GM19351 (cell line): ENCODE measurements around the gene CELA1.
"Not testable (repeated sequence)": the region's sequence is repeated elsewhere in the genome, so short reads cannot be mapped to it uniquely, and the experiment has no call there.

Experiments used
- ATAC-seq: cut with Tn5 transposase; IDR thresholded peaks from one replicate; pipeline ENCODE4 v1.9.1; 2021; ENCODE audit warnings: mild to moderate bottlenecking, moderate library complexity; ENCODE audit not compliant: unreplicated experiment

Gene CELA1

DNA sequence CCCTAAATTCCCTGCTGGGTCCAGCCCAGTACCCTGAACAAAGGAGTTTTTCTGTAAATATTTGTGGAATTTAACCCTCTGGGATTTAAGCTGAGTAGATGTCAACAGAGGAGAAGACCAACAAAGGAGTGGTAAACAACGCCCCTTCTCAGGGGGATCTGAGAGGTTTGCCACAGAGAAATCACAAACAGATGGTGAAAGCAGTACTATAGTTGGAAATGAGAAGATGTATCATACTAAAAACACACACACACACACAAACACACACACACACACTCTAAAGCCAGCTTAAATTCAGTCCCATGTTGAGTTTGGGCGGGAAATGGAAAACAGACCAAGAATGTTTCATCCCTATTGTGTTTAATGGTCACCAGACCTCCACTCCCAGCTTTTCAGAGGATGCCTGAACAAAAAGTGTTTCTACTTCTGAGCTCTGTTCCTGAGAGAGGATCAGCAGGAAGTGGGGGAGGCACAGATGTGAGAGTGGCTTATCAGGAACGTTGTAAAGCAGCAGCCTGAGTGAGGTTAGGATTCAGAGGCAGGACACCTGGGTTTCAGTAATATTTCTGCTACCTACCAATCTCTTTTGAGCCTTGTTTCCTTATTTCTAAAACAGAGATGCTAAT is 25.7 kb downstream of the CELA1 start:
- ATAC-seq, result no peak

- ATAC-seq, result no peak
Measured at GRCh38 chr12:51320311-51320694, 26.2 kb downstream of the CELA1 start.

- ATAC-seq, result no peak
Measured at GRCh38 chr12:51318846-51319599, 27.5 kb downstream of the CELA1 start.

DNA sequence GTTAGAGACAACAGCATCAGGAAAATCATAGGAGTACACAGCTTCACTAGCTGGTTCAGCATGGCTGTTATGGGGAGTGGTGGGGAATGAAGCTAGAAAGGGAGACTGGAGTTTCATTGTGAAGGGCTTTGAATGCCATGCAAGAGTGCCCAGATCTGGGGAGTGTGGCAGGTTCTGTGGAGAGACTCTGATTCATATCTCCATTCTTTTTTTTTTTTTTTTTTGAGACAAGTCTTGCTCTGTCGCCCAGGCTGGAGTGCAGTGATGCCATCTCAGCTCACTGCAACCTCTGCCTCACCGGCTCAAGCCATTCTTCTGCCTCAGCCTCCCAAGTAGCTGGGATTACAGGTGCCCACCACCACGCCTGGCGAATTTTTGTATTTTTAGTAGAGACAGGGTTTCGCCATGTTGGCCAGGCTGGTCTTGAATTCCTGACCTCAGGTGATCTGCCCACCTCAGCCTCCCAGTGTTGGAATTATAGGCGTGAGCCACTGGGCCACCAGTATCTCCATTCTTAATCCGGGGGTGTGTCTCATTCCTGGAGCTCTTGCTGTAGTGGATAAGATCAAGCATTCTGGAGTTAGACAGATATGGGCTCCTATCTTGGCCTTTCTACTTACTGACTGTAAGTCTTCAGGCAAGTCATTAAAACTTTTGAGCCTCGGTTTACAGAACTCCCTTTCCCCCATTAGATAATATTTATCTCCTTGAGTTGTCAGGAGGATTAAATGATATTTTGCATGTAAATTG is 28.2 kb downstream of the CELA1 start:
- not testable (repeated sequence) for ATAC-seq

- no peak for ATAC-seq
Measured at GRCh38 chr12:51311389-51311788, 35.1 kb downstream of the CELA1 start.

GRCh38 chr12:51307655-51308593 is 38.6 kb downstream of the CELA1 start:
- no peak for ATAC-seq

- no peak for ATAC-seq
Measured at GRCh38 chr12:51306507-51306906, 40.0 kb downstream of the CELA1 start.

- ATAC-seq, result not testable (repeated sequence)
Measured at GRCh38 chr12:51300768-51301167, 45.7 kb downstream of the CELA1 start.

DNA sequence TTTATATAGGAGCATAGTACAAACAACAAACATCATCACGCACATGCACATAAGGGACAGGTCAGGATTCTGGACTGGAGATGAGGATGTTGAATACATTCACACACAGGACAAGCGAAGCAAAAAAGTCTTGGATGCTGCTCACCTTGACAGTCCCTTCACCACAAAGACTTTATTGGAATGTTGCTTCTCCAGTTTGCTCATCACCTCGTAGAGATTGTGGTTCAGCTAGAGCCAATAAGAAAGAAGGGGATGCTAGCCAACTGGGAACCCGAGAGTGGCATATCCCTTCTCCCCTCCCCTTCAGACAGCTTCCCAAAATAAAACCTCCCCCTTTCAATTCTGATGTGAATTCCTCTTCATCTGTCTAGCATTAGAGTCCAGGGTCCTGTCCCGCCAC is 50.8 kb downstream of the CELA1 start:
- ATAC-seq, result no peak

DNA sequence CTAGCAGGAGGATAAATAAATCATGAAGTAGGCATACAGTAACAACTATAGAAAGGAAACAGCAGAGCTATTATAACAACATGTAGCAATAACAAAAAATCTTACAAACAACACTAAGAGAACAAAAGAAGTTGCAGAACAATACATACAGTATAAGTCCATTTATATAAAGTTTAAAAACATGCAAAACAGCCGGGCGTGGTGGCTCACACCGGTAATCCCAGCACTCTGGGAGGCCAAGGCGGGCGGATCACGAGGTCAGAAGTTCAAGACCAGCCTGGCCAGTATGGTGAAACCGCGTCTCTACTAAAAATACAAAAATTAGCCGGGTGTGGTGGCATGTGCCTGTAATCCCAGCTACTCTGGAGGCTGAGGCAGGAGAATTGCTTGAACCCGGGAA is 52.4 kb downstream of the CELA1 start:
- not testable (repeated sequence) for ATAC-seq

- ATAC-seq, result no peak
Measured at GRCh38 chr12:51293696-51294095, 52.8 kb downstream of the CELA1 start.

DNA sequence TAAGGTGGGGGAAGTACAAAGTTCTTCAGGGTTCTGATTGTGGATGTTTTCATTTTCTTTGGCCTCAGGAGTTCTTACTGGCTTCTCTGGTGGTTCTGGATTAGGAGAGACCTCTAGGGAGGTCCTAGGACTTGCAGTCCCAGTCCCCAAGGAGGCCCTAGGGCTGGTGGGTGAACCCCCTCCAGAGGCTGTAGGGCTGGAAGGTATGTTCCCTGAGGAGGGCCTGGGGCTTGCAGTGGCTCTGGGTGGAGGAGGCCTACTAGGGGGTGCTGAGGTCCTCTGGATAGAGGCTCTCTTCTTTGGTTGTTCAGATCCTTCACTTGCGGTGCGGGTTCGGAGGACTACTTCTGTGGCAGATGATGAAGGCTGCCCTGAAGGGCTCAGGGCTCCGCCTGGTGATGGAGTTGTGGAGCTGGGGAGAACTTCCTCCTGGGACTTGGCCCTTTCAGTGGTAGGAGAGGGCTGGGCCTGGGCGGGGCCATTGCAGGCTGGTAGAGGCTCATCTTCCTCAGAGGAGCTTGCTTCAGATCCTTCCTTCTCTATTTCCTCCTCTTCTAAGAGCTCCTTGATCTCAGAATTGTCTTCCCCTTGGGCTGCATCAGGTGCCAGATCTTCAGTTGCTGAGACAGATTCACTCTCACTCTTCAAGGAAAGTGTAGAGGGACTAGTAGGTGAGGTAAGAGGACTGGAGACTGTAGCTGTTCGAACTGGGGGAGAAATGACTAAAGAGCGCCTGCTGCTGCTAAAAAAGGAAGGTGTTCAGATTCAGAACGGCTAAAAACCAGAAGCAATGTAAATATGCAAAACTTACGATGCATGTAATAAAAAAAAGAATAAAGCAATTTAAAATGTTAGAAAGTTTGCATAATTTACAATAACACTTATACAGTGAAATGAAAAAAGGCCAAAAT is 54.6 kb downstream of the CELA1 start:
- ATAC-seq, result peak; percentile 61

- no peak for ATAC-seq
Measured at GRCh38 chr12:51285843-51286242, 60.6 kb downstream of the CELA1 start.

DNA sequence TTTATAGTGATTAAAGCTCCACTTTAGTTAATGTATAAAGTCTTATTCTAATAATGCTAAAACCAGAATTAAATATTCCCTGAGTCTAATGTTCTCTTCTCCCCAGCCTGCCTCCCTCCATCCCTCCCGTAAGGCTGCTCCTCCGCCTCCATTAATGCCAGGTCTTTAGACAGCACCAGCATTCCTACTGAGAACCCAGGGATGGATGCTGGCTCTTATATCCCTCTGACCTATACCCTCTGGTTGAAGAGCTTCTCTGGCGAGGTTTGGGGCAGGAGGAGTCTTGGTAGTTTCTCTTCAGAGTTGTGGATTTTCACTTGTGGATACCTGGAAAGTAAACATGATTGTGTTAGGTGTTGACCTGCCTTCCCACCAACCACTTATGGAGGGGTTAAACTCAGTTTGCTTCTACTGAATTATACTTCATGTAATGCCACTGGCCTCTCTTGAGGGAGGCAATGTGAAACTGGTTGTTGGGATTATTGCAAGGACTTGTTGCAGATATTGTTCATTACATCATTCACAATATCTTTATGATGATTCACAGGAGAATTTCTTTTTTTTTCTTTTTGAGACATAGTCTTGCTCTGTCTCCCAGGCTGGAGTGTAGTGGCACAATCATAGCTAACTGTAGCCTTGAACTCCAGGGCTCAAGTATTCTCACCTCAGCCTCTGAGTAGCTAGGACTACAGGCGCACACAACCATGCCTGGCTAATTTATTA is 65.1 kb downstream of the CELA1 start:
- ATAC-seq, result no peak
